ENCODE results near the gene CCDC127. TPM values are rescaled to one million over a fixed set of nuclear protein-coding genes. Genes with fewer than 3 reads are reported as not detected.

CCDC127 gene
- total RNA-seq, 1 experiment from 2014 or later = 10.5 TPM

GRCh38 chr5:192970-193831, 24.8 kb downstream of the CCDC127 start:
- TF ChIP-seq CTCF (IDR thresholded peaks at IDR 0.05; ENCODE audit: insufficient read depth in 1 of 2, low read depth in 1 of 2, low read length in 1 of 2, severe bottlenecking in 1 of 2, unreplicated experiment in 1 of 2) = no peak
- H3K36me3 ChIP-seq (ENCODE audit: control insufficient read depth, insufficient read depth, low read length) = no peaks in the 10 kb centered on the region
- CTCF ChIA-PET = no interaction called here
- H3K27me3 ChIP-seq (replicated peaks; ENCODE audit: control insufficient read depth, insufficient read depth, low read length) = no peaks in the 10 kb centered on the region
- no peaks in the 10 kb centered on the region for H3K9me3 ChIP-seq
- POLR2A ChIA-PET = no interaction called here
- H3K4me1 Mint-ChIP-seq (ENCODE audit: low read depth, unreplicated experiment) = peaks cover 8% of the 10 kb centered on the region
- H3K4me1 ChIP-seq = no peaks in the 10 kb centered on the region
- intact Hi-C loops (cut with micrococcal nuclease; ENCODE audit: unreplicated experiment) = no loop called here
- H3K4me3 Mint-ChIP-seq (ENCODE audit: unreplicated experiment) = no peak overlapping the region
- no peak for DNase-seq
- no peaks in the 10 kb centered on the region for H3K9me3 Mint-ChIP-seq (ENCODE audit: unreplicated experiment)
- H3K36me3 Mint-ChIP-seq (ENCODE audit: insufficient read depth, unreplicated experiment) = peaks cover 6% of the 10 kb centered on the region
- H3K27me3 Mint-ChIP-seq (ENCODE audit: insufficient read depth, unreplicated experiment) = no peaks in the 10 kb centered on the region
- H3K4me3 ChIP-seq (ENCODE audit: low read depth, low read length) = no peak overlapping the region
- no peak overlapping the region for H3K27ac Mint-ChIP-seq (ENCODE audit: unreplicated experiment)
- BruUV-seq (replicated peaks) = no TSS peak

GRCh38 chr5:192691-192969, 25.3 kb downstream of the CCDC127 start:
- intact Hi-C loops (cut with micrococcal nuclease; ENCODE audit: unreplicated experiment) = no loop called here

More at GRCh38 chr5:192691-192969, 25.3 kb downstream of the CCDC127 start:
- Mint-ChIP-seq H3K9me3 (ENCODE audit: unreplicated experiment) (no peaks in the 10 kb centered on the region), H3K4me3 (ENCODE audit: unreplicated experiment) (no peak overlapping the region), H3K27ac (ENCODE audit: unreplicated experiment) (no peak overlapping the region), H3K27me3 (ENCODE audit: insufficient read depth, unreplicated experiment) (no peaks in the 10 kb centered on the region), H3K36me3 (ENCODE audit: insufficient read depth, unreplicated experiment) (peaks cover 6% of the 10 kb centered on the region), H3K4me1 (ENCODE audit: low read depth, unreplicated experiment) (peaks cover 8% of the 10 kb centered on the region)
- no peak for DNase-seq
- no peaks in the 10 kb centered on the region for H3K27me3 ChIP-seq (replicated peaks; ENCODE audit: control insufficient read depth, insufficient read depth, low read length)
- ChIA-PET POLR2A (no interaction called here), CTCF (no interaction called here)
- no TSS peak for BruUV-seq (replicated peaks)
- H3K36me3 ChIP-seq (ENCODE audit: control insufficient read depth, insufficient read depth, low read length) = no peaks in the 10 kb centered on the region
- H3K4me1 ChIP-seq = no peaks in the 10 kb centered on the region
- no peaks in the 10 kb centered on the region for H3K9me3 ChIP-seq
- no peak overlapping the region for H3K4me3 ChIP-seq (ENCODE audit: low read depth, low read length)
- TF ChIP-seq CTCF (IDR thresholded peaks at IDR 0.05; ENCODE audit: insufficient read depth in 1 of 2, low read depth in 1 of 2, low read length in 1 of 2, severe bottlenecking in 1 of 2, unreplicated experiment in 1 of 2) = no peak
